ENCODE data around the gene OR6S1. TPM values are rescaled to one million over a fixed set of nuclear protein-coding genes. Genes with fewer than 3 reads are reported as not detected.

OR6S1 gene
- total and polyA plus RNA-seq, 2 donors (not counting 3 experiments of a cell fraction or from before 2014, with no cell fraction given): not detected

GRCh38 chr14:20688167-20688839, 46.8 kb upstream of the OR6S1 start, which contains the start of gene ANG:
ANG (plus strand) TSS chr14:20688764; CDS start chr14:20693565, 4,801 bp downstream.
- peaks cover 15% of the 10 kb centered on the region for H3K4me1 ChIP-seq (ENCODE audit: control insufficient read depth, extremely low read depth, insufficient read depth, low read length)
- intact Hi-C loops (cut with micrococcal nuclease) (no loop called here), dilution Hi-C loops (cut with MboI; ENCODE audit: extremely low pct_ligation_motif_present, low sequenced_read_pairs) (no loop called here)
- DNase-seq (ENCODE audit: low read depth, low spot score) (no peak), FAIRE-seq (no peak)
- H3K27ac ChIP-seq (ENCODE audit: insufficient read depth, low read depth, low read length): no peak within 1 kb of the TSS
- no peaks in the 10 kb centered on the region for H3K9me3 ChIP-seq (replicated peaks; ENCODE audit: control insufficient read depth, insufficient read depth, low read length)
- H3K27me3 ChIP-seq (ENCODE audit: control insufficient read depth in 2 of 2, insufficient read depth in 2 of 2, low read length in 2 of 2): no peaks in the 10 kb centered on the region
- H3K9me1 ChIP-seq (replicated peaks; ENCODE audit: control insufficient read depth, extremely low read depth, insufficient read depth, low read length): no peaks in the 10 kb centered on the region
- no TSS peak for BruUV-seq (replicated peaks)
- ChIA-PET CTCF (interaction anchor here (1.0 kb wide), 1 partner anchor 75 kb away, joined by 4 read pairs; no protein-coding TSS in a partner anchor), POLR2A (no interaction called here)
- TF ChIP-seq FOS (IDR thresholded peaks at IDR 0.05; ENCODE audit: borderline replicate concordance, insufficient read depth, low read length) (no peak), POLR2AphosphoS5 (IDR thresholded peaks at IDR 0.05; ENCODE audit: insufficient read depth, low read depth, low read length) (no peak), CTCF (IDR thresholded peaks at IDR 0.05; ENCODE audit: extremely low read depth in 1 of 2, insufficient read depth in 1 of 2, low read depth in 1 of 2, low read length in 2 of 2) (no peak), JUN (IDR thresholded peaks at IDR 0.05; ENCODE audit: borderline replicate concordance, insufficient read depth, insufficient read length, low read depth) (no peak), POLR2A (IDR thresholded peaks at IDR 0.05; ENCODE audit: low read depth, low read length) (no peak), EZH2 (IDR thresholded peaks at IDR 0.05; ENCODE audit: borderline replicate concordance, low read depth, low read length, severe bottlenecking) (no peak), MAX (IDR thresholded peaks at IDR 0.05; ENCODE audit: insufficient read depth, insufficient read length) (no peak), MYC (IDR thresholded peaks at IDR 0.05; ENCODE audit: low read depth, low read length) (no peak), GATA2 (IDR thresholded peaks at IDR 0.05; ENCODE audit: insufficient read depth, insufficient read length, low read depth, low read length) (no peak)
- H3K9ac ChIP-seq (replicated peaks; ENCODE audit: extremely low read depth, insufficient read depth, low read length): no peak within 1 kb of the TSS
- H3K4me3 ChIP-seq (replicated peaks in 1 of 3; ENCODE audit: insufficient read depth in 1 of 3, low read depth in 1 of 3, low read length in 3 of 3): no peak within 1 kb of the TSS
- H3K36me3 ChIP-seq (ENCODE audit: control insufficient read depth in 2 of 2, extremely low read depth in 1 of 2, insufficient read depth in 2 of 2, low read length in 2 of 2): no peaks in the 10 kb centered on the region
- no peak within 1 kb of the TSS for H3K4me2 ChIP-seq (ENCODE audit: insufficient read depth, low read length)
- H4K20me1 ChIP-seq (replicated peaks; ENCODE audit: control insufficient read depth, extremely low read depth, insufficient read depth, low read length): no peaks in the 10 kb centered on the region
- H3K79me2 ChIP-seq (ENCODE audit: control insufficient read depth, insufficient read depth, low read length): no peaks in the 10 kb centered on the region
- H2AFZ ChIP-seq (ENCODE audit: low read depth, low read length): no peak within 1 kb of the TSS
